GM21723 (cell line): ENCODE data around the gene ROBO3.

ENCODE experiments used
- ATAC-seq: cut with Tn5 transposase; IDR thresholded peaks from one replicate; pipeline ENCODE4 v1.9.1; 2021; ENCODE audit warnings: mild to moderate bottlenecking, moderate library complexity; ENCODE audit not compliant: unreplicated experiment

The ROBO3 gene

DNA sequence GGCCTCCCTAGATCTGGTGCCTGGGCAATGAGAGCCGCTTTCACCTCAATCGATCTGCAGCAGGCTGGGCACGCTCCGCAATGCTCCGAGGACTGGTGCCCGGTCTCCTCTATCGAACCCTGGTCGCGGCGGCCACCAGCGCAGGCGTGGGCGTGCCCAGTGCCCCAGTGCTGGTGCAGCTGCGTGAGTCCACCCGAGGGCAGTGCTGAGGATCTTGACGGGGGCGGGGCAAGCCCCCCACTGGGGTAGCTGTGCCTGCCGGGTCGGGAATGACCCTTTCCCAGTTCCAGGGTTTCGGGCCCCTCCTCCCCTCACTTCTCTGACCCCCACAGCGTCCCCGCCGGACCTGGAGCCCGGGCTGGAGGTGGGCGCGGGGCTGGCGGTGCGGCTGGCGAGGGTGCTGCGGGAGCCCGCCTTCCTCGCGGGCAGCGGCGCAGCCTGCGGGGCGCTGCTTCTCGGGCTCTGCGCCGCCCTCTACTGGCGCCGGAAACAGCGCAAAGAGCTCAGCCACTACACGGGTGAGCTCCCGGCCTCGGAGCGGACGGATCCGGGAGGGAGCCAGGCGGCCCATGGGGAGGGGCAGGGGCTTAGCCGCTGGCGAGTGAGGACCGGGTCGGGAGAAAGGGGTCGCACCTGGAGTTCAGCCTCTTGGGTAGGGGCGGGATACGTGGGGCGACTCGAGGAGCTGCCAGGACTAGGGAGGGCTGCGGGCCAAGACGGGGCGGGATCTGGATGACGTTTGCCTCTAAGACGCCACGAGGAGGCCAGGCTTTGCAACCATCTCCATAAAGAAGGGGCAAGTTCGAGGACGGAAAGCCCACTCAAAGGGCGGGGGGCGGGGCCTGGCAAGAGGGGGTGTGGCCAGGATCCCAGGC is 10.9 kb downstream of the ROBO3 start:
- peak; percentile 95 for ATAC-seq

DNA sequence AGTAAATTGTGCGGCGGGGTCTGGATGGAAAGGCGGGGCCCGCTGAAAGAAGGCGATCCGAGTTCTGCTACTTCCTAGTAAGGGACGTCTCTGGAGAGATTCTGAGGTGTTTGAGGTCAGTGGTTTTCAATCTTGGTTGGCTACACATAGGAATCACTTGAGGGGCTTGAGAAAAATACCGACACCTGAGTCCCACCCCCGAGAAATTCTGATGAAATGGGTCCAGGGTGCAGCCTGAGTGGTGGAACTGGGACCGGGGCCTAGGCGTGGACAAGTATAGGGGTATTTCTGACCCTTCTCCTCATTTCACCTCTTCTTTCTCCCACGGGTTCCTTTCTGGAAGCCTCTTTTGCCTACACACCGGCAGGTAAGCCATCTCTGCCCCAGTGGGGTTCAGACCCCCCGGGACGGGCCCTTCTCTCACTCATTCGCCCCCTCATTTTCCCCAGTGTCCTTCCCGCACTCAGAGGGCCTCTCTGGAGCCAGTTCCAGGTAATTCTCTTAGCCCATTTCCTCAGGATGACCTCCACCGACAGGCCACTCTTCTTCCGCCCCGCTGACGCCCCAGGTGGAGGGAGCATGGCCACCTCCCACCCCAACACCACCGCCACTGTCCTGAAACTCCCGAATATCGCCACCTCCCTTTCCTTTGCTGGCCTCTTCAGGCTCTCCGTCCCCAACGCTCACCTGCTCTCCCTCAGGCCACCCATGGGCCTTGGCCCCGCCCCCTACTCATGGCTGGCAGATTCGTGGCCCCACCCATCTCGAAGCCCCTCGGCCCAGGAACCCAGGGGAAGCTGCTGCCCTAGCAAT is 11.8 kb downstream of the ROBO3 start:
- no peak for ATAC-seq

DNA sequence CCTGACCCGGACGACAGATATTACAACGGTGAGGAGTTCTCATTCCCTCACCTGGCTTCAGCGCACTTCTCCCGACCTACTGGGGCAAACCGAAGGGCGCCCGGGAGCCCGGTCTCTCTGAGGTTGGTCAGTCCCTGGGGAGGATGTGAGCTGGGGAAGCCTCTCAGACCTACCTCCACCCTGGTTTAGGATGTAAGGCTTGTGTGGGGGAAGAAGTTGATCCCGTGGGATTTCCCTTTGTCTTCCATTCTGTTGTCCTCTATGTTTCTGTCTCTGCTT is 12.3 kb downstream of the ROBO3 start:
- no peak for ATAC-seq

DNA sequence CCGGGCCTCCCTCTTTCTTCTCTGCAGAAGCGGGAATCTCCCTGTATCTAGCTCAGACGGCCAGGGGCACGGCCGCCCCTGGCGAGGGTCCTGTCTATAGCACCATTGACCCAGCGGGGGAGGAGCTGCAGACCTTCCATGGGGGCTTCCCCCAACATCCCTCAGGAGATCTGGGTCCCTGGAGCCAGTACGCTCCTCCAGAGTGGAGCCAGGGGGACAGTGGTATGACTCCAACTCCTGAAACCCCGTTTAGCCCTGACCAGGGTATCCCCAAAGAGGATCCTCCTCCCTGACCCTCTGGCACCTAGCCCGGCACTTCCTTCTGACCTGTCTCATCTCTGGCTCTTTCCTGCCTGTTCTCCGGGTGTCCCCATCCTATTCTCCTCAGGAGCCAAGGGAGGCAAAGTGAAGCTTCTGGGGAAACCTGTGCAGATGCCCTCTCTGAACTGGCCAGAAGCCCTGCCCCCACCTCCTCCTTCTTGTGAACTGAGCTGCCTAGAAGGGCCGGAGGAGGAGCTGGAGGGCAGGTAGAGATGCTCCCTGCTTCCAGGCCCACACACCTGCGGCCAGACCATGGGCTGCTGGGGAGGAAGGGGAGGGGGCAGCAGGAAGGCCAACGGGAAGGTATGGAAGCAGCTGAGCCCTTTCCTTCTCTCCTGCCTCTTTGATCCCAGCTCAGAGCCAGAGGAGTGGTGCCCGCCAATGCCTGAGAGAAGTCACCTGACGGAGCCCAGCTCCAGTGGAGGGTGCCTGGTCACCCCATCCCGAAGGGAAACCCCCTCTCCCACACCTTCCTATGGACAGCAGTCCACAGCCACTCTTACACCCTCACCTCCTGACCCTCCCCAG is 12.9 kb downstream of the ROBO3 start:
- ATAC-seq = no peak

DNA sequence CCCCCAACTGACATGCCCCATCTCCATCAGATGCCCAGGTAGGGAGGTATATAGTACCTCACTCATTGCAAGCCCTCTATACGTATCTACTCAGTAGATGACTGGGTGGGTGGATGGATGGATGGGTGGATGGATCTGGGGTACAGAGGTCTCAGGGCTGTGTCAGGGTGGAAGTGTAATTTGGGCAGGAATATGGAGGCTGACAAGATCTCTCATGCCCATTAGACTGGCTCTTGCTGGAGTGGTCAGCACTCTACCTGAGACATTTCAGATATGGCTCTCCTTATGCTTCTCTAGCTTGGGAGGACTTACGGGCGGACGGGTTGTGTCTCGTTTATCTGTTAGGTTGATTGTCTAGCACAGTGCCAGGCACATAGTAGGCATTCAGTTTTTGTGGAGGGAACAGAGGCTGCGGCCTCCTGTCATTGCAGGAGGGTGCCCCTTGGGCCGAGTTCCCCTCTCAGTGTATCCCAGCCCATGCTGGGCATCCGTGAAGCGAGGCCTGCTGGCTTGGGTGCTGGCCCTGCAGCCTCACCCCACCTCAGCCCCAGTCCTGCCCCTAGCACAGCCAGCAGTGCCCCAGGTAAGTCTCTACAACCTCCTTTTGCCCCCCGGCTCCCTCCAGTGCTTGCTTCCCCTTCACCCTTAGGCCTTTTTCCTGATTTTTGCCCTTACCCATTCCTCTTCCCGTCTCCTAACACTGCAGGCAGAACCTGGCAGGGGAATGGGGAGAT is 13.7 kb downstream of the ROBO3 start:
- no peak for ATAC-seq

DNA sequence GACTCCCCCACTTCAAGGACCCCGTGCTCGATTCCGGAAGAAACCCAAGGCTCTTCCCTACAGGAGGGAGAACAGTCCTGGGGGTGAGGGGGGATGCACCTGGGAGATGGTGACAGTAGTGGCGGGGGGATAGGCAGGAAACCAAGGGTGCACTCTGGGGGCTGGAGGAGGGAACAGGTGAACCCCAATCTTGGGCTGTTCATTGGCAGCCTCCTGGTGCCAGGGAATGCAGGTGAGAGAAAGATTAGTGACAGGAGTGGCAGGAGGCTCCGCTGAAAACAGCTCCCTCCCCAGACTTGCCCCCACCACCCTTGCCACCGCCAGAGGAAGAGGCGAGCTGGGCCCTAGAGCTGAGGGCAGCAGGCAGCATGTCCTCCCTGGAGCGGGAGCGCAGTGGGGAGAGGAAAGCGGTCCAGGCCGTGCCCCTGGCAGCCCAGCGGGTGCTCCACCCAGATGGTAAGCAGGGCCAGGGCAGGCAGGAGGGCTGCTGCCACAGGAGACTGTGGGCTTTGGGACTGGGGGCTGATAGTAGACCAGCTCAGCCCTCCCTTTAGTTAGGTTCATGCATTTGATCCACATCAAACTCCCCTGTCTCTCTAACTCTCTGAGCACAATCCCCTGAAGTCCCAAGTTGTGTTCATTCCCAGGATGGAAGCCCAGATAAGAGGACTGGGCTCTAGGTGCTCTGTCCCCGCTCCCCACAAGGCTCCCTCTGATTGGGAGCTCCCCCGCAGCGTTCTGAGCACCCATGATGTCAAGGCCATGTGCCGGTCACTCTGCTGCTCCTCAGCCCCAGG is 14.5 kb downstream of the ROBO3 start:
- no peak for ATAC-seq

DNA sequence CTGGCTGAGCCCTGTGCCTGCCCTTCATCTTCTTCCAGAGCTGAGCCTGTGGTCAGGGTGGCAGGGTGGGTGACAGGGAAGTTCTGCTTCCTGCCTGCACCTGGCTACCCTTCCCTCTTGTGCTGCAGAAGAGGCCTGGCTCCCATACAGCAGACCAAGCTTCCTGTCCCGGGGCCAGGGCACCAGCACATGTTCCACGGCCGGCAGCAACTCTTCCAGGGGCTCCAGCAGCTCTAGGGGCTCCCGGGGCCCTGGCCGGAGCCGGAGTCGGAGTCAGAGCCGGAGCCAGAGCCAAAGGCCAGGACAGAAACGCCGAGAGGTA is 15.0 kb downstream of the ROBO3 start:
- no peak for ATAC-seq

DNA sequence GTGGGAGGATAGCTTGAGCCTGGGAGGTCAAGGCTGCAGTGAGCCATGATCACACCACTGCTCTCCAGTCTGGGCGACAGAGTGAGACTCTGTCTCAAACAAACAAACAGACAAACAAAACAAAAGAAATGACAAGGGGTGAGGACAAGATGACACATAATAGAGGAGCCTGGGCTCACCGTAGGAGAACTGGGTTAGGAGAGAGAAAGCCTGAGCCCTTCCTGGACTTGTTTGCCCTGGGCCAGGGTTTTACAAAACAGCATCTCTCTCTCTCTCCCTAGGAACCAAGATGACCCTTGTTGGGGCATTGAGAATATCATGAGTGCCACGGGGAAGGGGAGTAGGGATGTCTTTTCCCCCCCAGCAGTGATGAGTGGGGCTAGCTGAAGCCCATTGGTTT is 15.7 kb downstream of the ROBO3 start:
- ATAC-seq = no peak

DNA sequence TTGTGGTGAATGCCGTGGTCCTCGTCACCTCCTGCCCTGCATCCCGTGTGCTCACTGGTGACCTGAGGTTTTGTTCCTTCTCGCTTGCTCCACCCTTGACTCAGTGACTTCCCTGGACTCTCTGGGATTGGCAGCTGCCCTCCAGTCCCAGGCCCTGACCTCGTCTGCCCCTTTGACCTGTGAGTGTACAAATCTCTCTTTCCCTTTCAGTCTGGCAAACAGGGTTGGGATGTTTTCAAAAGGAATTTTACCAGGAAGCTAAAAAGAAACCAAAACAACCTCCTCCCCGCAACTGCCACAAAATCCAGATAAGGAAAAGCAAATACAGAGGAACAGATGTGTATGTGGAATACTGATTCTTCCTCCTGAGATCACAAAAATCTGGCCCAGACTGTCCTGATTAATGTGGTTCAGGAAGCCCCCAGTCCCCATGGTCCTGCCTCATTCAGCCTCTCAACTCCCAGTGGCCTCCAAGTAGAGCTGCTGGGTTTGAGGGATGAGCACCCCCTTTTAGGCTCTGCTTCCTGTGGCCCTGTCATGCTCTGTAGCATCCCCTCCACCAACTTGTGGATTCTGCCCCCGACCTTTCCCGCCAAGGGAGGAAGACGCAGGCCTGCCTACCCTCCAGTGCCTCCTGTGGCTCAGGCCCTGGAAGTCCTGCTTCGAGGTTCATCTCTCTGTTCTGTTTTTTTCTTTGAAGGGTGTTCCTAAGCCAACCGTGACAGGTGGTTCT is 17.3 kb downstream of the ROBO3 start:
- no peak for ATAC-seq

DNA sequence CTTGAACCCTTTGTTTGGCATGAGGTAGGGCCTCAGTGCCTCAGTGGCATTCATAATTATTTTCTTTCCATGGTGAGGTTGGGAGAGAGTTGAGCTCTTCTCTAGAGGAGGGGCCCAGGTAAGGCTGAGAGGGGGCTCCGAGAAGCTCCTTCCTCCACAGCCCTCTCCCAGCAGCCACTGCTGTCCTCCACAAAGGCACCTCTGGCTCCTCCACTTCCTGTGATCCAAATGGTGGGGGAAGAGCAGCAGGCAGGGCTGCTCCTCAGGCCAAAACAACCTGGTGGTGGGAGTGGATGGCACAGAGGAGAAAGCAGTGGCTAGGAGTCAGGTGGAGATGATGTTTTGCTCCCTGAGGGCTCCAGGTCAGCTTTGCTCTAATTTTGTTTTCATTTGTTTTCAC is 19.1 kb downstream of the ROBO3 start:
- no peak for ATAC-seq

DNA sequence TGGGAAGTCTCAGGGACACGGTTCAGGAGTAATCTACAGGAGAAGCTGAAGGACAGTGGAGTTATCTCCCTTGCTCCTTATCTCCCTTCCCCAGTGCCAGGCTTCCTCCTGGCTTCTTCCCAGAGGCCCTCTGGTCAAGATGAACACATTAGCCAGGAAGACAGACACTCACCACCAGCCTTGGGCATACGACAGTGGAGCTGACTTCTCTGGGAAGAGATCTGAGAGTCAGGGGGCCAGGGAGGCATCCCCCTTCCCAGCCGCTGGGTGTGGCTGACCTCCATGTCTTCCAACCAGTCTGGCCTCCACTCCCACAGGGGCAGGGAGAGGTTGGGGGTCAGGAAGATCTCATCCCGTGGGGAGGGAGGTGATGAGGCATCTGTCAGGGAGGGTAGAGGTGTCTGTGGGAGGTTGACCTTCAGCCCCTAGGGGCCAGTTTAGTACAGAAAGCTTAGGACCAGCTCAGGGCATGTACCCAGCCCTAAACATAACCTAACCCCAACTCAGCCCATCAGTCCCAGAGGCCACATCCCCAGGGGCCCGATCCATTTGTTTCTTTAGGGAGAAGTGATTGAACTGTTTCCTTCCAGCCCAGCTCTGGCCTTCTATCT is 19.7 kb downstream of the ROBO3 start:
- ATAC-seq = no peak

DNA sequence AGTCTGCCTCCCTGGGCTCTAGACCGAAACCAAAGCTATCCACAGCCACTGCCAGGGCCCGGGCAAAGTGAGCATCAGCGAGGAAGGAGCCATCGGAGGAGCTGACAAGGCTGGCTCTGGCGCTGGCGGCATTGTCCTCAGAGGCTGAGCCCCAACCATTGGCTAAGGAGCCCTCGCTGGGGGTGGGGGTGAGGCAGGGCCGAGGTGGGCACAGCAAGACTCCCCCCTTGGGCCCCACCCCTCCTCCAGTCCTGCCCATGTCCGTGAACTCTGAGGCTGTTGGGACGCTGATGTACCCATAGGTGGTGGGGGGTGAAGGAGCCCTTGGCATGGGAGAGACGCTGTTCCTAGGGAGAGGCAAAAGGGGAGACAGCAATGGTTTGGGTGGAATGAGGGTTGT is 21.2 kb downstream of the ROBO3 start:
- no peak for ATAC-seq

DNA sequence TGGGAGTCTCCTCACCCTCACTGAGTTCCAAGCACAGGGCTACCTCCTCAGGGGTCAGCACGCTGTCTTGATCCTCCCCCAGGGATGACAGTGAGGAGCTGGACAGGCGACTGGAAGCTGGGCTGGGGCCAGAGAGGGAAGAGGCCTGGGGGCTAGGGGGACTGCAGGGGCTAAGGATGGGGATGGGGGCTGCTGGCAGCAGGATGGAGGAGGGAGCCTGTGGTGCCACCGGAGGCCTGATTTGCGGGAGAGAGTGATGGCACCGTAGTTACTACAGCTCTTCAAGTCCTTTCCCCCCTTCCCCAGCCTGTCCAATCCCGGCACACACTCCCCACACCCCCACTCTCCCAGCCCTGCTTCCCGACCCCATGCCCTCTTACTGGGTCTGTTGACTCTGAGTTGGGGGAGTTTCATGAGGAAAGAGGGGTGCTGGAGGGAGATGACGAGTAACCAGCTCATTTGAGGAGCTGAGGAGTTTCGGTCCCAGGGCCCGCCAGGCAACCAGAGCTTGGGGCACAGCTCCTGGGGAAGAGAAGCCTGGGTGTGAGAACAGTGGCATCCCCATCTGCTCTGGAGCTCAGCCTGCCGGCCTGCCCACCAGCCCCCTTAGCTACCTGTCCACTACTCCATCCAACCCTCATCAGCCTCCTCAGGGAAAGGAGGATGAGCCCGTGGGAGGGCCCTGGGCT is 21.9 kb downstream of the ROBO3 start:
- ATAC-seq = no peak

DNA sequence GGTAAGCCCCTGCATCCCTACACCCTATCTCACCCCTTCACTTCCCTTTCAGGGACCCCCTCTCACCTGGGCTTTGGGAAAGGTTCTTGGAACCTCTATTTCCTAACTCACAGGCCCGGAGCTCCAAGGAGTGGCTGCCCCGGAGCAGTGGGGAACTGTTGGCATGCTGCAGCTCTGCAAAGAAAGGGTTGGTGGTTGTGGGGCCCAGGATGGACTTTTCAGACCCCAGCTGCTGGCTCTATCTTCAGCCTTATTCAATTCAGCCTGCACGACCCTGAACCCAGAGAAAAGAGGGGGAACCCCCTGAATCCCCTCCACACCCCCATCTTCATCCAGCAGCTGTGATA is 22.4 kb downstream of the ROBO3 start:
- ATAC-seq = no peak

DNA sequence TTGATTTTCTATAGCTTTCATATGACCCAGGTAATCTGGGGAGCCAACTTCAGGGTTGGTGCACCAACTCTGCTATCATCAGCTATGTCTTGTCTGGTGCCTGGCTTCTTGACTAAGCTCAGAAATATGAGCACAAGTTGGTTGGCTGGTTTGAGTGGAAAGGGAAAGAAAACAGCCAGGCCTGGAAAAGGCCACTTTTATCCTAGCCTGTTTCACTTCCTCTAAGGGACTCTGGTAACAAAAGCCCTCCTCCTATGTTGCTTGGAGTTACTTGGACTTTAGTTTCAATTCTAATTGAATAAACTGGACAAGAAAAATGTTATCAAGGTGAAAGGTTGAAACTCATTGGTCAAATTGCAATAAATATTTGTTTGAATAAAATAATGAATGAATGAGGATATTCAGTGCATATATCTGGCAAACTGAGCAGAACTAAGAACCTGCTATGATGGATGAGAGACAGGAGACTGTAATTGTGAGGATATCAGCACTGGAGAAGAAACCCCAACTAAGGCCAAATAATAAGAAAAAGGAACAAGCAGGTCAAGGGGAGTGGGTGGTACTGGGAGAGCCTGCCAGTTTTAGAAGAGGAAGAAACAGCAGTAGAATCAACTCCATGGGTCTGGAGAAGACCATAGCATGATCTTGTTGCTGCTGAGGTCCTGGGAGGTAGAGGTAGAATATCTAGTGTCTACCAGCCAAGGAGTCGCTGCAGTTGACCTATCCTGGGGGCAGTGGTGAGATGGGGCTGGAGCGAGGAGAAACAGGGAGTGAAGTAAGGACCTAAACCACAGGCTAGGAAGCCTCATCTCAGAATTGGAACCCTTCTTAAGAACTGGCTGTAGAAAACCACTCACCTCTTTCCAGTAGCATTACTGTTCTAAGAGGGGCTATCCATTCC is 24.2 kb downstream of the ROBO3 start:
- no peak for ATAC-seq

DNA sequence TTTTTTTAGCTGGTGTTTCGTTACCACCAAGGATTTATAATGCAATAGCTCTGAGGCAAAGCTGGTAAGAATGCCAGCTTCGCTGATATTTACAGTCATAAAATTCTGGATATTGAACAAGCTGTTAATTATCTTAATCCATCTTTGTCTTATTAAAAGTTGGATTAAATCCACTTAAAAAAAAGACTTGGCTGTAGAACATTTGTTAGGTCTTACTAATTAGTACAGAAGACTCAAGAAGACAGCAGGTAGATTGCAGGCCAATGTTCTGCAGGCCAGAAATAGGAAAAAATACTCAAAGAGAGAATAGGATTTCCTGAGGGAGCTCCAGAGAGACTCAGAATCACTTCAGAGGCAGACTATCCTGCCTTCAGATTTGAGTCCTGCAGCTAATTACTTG is 24.9 kb downstream of the ROBO3 start:
- no peak for ATAC-seq

DNA sequence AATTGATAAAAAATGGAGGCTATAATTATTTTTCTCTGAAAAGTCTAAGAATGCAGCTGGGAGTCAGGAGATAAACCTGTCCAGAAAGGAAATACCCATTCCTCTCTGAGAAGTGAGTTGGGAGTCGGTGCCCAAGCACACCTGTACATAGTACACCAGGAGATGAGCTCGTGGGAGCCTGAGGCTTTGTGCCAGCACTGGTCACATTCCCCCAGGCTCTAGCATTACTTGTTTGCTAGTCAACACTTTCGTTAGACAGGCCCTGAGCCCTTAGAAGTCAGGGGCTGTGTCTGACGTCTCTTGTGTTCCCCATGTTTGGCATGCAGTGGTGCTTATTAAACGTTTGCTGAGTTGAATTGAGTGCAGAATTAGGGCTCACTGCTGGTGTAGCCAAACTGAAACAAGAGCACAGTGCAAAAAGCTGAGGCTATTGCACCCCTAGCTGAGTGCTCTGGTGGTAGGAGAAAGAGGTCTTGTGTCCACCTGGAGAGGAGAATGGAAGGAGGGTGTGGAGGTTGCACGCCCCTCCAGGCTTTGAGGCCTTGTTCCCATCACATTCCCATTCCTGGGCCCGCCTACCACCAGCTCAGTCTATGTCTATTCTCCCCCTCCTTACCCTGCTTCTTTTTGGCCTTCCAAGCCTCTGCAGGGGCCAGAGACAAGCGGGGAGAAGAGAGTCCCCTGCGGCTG is 25.6 kb downstream of the ROBO3 start:
- ATAC-seq = no peak
